T-helper 1 cell treated with Interleukin-12 subunit alpha and Interleukin-12 subunit beta and Interleukin-4 antibody, amounts not matched to agents 30 μg/mL and 1 μg/mL, for 36 hours (primary cell): ENCODE data around the gene AGER.
"Not testable (repeated sequence)": the region's sequence is repeated elsewhere in the genome, so short reads cannot be mapped to it uniquely, and the experiment has no call there.

Experiments
- H3K27ac Mint-ChIP-seq: one replicate; pipeline ENCODE4 v1.8.0; 2021; ENCODE audit warnings: mild to moderate bottlenecking, mixed read lengths
- H3K27me3 Mint-ChIP-seq: one replicate; pipeline ENCODE4 v1.8.0; 2021; ENCODE audit warnings: low read depth, mixed read lengths
- H3K36me3 Mint-ChIP-seq: one replicate; pipeline ENCODE4 v1.8.0; 2021; ENCODE audit warnings: low read depth, mixed read lengths
- H3K4me1 Mint-ChIP-seq: one replicate; pipeline ENCODE4 v1.8.0; 2021; ENCODE audit warnings: low read depth, mixed read lengths
- H3K4me3 Mint-ChIP-seq: one replicate; pipeline ENCODE4 v1.8.0; 2021; ENCODE audit warnings: mild to moderate bottlenecking, moderate library complexity, mixed read lengths
- H3K9me3 Mint-ChIP-seq: one replicate; pipeline ENCODE4 v1.8.0; 2021; ENCODE audit warnings: mixed read lengths

The AGER gene

DNA sequence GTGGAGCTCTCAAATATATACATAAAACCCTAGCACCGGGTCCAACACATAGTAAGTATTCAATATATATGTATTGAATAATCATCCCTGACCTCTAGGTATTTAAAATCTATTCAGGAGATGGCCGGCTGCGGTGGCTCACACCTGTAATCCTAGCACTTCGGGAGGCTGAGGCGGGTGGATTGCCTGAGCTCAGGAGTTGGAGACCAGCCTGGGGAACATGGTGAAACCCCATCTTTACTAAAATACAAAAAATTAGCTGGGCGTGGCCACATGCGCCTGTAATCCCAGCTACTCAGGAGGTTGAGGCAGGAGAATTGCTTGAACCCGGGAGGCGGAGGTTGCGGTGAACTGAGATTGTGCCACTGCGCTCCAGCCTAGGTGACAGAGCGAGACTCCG, 9.0 kb upstream of the AGER start:
- H3K27me3 Mint-ChIP-seq, H3K9me3 Mint-ChIP-seq: not testable (repeated sequence)
- Mint-ChIP-seq H3K27ac (peak overlapping the region; percentile 98), H3K4me3 (peak overlapping the region; percentile 99), H3K36me3 (peaks cover 31% of the 10 kb centered on the region), H3K4me1 (peaks cover 39% of the 10 kb centered on the region)

DNA sequence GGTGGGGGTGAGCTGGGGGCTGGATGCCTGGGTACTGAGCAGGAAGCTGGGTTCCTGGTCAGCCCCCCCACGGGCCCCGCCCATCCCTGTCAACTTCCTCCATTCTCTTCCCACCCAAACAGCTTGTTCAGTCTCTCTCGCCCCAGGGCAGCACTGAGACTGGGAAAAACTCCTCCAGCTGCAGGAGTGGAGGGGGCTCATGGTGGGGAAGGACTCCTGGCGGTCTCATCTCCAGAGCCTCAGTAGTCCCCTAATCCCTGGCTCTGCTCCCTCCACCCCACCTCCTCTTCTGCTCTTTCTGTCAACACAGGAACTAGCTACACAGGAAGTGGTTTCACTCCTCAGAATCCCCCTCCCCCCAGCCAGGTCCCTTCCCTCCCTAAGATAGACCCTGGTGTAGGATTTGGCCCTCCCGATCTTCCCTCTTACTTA, 8.6 kb upstream of the AGER start, which contains the start of gene GPSM3:
TSS of gene GPSM3 (minus strand) at position 36 of the 432 bp plus-strand sequence. CDS start 130 bp downstream, outside the sequence.
- Mint-ChIP-seq H3K27ac (peak within 1 kb of the TSS; percentile 98), H3K36me3 (peaks cover 32% of the 10 kb centered on the region), H3K27me3 (no peaks in the 10 kb centered on the region), H3K4me1 (peaks cover 40% of the 10 kb centered on the region), H3K4me3 (peak within 1 kb of the TSS; percentile 99), H3K9me3 (no peaks in the 10 kb centered on the region)

DNA sequence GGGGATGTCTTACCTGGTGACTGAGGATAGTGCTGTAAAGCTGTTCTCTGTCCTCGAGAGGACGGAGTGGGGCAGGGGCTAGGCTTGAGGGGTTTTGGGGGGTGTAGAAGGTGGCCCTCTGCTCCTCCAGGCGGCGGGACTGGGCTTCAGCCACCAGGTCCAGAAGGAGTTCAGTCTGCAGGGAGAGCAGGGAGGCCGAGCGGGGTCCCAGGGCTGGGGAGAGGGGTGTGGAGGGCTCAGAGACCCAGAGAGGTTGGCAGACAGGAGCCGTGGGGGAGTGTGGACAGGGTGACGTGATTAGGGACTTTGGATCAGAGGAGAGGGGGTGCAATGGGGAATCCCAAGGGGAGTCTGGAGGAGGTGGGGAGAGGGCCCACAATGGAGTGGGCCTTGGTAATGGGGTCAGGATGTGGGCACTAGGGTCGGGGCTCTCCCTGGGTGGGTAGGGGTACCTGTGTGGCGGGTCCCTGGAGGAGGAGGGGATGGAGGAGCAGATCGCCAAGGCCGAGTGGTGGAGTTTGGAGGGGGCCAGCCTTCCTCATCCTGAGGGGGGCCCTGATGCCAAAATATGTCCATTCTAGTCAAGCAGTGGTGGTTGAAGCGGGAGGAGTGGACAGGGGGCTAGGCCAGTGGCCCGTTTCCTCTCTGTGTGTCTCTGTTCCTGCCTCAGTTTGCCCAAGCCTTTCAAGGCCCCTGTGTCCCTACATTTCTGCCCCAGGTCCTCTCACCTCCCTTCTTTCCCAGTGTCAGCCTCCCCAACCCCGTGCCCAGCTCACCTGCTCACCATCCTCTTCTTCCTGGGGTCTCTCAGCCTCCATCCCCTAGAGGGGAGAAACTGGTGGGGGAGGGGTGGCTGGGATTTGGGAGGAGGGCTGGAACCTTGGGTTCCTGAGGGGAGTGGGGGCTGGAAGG, 7.9 kb upstream of the AGER start:
- peak overlapping the region; percentile 99 for H3K4me3 Mint-ChIP-seq
- H3K36me3 Mint-ChIP-seq = peaks cover 38% of the 10 kb centered on the region
- no peaks in the 10 kb centered on the region for H3K27me3 Mint-ChIP-seq
- H3K27ac Mint-ChIP-seq = peak overlapping the region; percentile 98
- H3K9me3 Mint-ChIP-seq = no peaks in the 10 kb centered on the region
- peaks cover 44% of the 10 kb centered on the region for H3K4me1 Mint-ChIP-seq

DNA sequence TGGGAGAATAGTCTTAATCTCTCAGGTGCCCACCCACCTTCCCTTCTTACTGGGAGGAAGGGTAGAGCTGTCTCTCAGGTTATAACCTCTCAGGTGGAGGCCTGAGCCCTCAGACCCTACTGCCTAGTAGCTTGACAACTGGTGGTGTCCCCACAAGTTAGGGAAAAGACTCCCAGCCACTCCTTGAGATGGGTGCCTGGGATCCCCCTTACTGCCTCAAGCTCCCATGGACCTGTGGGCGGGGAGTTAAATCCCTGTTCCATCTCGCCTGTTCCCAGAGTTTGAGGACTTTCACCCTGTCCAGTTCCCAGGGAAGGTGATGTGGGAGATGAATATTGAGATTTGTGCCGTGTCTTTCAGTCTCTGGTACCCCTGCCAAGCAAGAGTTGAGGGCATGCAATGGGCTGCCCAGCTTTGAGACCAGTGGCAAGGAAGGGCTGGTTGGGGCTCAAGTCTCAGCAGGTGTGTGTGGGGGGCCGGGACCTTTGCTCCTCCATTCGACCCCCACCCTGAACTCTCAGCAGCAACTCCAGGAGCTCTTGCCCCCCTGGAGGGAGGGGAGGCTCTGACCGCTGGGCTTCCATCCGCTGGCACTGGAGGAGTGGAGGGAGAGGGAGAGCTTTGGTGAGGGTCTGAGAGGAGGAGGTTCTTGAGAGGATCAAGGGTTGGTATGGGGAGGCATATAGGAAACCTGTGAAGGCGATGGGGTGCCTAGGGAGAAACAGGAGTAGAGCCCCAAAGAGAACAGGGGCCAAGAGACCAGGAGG, 7.0 kb upstream of the AGER start:
- Mint-ChIP-seq H3K4me1 (peaks cover 48% of the 10 kb centered on the region), H3K9me3 (no peaks in the 10 kb centered on the region), H3K27ac (peak overlapping the region; percentile 98), H3K27me3 (no peaks in the 10 kb centered on the region), H3K4me3 (peak overlapping the region; percentile 99), H3K36me3 (peaks cover 47% of the 10 kb centered on the region)

DNA sequence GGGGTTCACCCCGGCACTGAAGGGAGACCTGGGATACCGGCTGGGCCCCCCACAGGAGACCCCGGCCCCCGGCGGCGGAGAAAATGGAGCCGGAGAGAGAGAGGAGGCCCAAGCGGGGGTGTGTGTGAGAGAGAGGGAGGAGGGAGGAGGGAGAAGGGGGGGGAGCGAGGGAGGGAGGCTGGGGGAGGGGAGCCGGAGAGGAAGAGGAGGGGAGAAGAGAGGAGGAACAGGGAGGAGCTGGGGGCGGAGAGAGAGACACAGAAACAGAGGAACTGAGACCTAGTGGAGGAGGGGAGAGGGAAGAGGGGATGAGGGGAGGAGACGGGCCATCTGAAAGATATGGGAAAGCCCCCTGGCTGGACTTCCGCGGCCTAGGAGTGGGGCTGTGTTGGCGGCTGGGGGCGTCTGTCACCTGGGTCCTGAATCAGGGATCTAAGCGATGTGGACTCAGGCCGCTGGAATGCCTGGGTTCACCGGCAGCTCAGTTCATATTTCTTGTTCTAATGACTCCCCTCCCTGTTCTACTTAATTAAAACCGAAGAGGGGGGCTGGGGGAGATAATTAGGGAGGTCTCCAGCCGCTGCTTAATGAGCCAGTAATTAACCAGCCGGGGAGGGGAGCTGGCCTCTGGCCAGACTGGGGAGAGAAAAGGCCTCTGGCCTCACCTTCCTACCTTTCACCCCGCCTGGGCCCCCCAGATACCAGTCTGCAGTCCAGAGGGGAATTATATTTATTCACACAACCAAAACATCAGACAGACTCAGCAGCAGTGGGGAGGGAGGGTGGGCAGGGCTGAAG, 6.2 kb upstream of the AGER start, which contains the start of gene PBX2:
TSS of gene PBX2 (minus strand) at position 149 of the 798 bp plus-strand sequence. CDS start 287 bp downstream, outside the sequence.
- no peaks in the 10 kb centered on the region for H3K27me3 Mint-ChIP-seq
- peaks cover 52% of the 10 kb centered on the region for H3K36me3 Mint-ChIP-seq
- H3K27ac Mint-ChIP-seq = peak within 1 kb of the TSS; percentile 98
- H3K9me3 Mint-ChIP-seq = no peaks in the 10 kb centered on the region
- H3K4me3 Mint-ChIP-seq = peak within 1 kb of the TSS; percentile 99
- peaks cover 49% of the 10 kb centered on the region for H3K4me1 Mint-ChIP-seq

DNA sequence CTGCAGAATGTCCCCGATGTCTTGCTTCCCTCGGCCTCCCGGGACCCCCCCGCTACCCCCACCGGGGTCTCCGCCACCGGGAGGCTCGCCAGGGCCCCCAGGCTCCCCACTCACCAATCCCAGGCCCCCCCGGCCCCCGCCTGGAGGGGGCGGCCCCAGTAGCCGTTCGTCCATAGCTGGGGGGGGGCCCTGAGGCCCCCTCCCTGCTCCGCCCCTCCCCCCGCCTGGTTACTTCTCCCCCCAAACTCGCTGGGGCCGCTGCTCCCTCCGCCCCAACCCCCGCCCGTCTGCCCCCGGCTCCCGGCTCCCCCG, 5.6 kb upstream of the AGER start:
- Mint-ChIP-seq H3K9me3 (no peaks in the 10 kb centered on the region), H3K36me3 (peaks cover 52% of the 10 kb centered on the region)

DNA sequence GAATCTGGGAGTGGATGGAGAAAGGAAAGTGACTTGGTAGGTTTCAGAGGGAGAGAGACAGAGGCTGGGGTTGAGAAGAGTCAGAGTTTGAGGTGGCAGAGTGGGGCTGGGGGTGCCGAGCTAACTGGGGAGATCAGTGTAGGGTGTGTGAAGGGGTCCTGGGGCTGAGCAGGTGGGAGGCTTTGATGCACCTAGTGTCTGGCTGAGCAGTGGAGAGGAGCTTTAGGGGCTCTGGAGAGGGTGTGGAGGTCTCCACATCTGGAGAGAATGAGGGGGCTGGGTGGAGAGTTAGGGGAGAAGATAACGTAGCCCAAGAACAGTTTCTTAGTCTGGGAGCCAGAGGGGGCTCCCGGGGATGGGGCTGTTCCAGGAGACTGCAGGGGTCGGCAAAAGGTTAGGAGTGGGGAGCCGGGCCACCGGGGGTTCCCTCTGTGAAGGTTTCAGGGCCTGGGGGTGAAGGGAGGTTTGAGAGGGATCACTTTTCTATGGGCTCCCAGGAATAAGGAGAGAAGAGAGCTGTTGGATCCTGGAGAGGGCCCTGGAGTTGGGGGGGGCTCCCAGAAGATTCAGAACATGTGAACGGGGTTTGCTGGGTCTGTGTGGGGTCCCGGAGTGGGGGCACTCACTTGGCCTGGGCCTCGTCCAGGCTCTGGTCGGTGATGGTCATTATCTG, 5.2 kb upstream of the AGER start:
- peak overlapping the region; percentile 96 for H3K4me3 Mint-ChIP-seq

More for the DNA sequence above, 5.6 kb upstream of the AGER start:
- Mint-ChIP-seq H3K27ac (peak overlapping the region; percentile 92), H3K4me1 (peaks cover 44% of the 10 kb centered on the region), H3K4me3 (peak overlapping the region; percentile 96), H3K27me3 (no peaks in the 10 kb centered on the region)

DNA sequence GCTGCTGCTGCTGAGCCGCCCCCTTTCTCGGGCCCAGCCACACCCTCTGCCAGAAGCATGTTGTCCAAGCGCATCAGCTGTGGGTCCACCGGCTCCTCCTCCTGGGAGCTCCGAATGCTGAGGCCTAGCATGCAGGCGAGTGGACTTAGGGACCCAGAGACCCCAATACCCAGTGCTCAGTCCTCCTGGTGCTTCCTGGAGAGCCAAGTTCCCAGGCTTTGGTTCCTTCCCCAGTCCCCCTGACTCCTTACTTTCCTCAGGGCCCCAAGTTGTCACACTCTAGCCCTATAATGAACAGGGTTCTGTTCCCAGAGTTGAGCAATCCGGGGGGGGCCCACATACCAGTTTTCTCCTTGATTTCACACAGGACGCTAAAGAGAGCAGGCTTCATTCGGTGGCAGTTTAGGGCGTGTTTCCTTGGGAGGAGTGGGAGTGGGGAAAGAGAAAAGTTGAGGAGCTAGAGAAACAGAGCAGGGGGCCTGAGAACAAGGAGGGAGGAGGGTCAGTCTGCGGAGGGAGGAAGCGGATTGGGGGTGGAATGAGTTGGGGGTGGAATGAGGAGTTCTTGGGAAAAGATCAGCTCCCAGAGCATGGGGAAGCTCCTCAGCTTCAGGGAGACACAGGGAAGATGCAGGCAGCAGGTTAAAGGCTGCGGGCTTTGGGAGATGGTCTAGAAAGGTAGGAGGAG, 4.5 kb upstream of the AGER start:
- Mint-ChIP-seq H3K36me3 (peaks cover 55% of the 10 kb centered on the region), H3K9me3 (no peaks in the 10 kb centered on the region), H3K27ac (peak overlapping the region; percentile 92), H3K4me1 (peaks cover 33% of the 10 kb centered on the region), H3K27me3 (no peaks in the 10 kb centered on the region), H3K4me3 (peak overlapping the region; percentile 96)

More for the DNA sequence above, 5.2 kb upstream of the AGER start:
- H3K4me1 Mint-ChIP-seq = peaks cover 40% of the 10 kb centered on the region
- no peaks in the 10 kb centered on the region for H3K27me3 Mint-ChIP-seq
- peaks cover 54% of the 10 kb centered on the region for H3K36me3 Mint-ChIP-seq
- H3K27ac Mint-ChIP-seq = peak overlapping the region; percentile 92
- no peaks in the 10 kb centered on the region for H3K9me3 Mint-ChIP-seq

DNA sequence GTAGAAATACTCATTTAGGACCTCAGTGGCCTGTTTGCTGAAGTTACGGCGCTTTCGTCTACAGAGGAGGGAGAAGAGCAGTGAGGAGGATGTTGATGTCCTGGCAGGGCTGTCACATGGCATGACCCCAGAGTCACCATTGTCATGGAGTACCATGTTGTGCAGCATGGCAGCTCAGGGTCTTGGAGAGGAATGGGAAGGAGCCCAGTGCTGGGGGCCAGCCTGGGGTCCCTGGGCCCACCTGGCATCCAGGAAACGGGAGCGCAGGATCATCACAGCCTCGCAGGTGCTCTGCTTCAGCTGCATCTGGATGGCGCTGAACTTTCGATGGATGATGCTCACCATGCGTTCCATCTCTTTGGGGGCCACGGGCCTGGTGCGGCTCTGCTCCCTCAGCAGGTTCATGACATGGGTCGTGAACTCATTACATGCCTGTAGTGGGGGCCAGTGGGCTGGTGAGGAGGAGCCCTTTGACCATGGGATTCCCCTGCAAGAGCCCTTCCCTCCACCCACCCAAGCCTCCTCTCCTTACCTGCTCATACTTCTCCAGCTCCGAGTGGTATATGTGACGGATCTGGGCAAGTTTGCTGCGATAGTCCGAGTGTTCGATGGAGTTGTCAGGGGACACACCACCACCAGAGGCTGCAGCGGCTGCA, 3.8 kb upstream of the AGER start:
- H3K27me3 Mint-ChIP-seq, H3K9me3 Mint-ChIP-seq: not testable (repeated sequence)
- peaks cover 58% of the 10 kb centered on the region for H3K36me3 Mint-ChIP-seq
- peak overlapping the region; percentile 71 for H3K27ac Mint-ChIP-seq
- H3K4me1 Mint-ChIP-seq = peaks cover 28% of the 10 kb centered on the region
- peak overlapping the region; percentile 46 for H3K4me3 Mint-ChIP-seq

DNA sequence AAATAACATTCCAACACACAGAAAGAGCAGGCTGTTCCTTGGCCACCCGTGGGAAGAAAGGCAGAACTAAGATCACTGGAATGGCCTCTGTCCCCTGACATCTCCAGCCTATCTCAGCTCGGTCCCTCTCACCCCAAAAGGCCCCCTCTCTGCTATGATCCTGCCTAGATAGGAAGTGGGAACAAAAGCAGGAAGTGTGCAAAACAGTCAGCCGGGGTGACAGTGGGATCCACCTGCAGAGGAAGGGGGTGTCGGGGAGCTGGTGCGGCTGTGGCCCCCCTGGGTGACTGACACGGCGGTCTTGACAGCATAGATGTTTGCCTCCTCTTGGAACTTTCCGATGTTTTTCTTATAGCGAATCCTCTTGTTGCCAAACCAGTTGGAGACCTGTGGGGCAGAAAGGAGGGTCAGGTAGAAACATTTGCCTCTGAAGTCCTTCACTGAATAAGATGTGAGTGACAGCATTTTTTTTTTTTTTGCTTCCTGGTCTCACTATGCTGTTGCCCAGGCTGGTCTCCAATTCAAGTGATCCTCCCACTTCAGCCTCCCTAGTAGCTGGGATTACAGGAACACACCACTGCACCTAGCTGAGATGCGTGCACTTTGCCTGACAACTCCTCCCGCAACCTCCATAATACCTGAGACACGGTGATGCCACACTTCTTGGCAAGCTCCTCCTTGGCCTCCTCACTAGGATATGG, 3.1 kb upstream of the AGER start:
- no peaks in the 10 kb centered on the region for H3K9me3 Mint-ChIP-seq
- H3K4me1 Mint-ChIP-seq = peaks cover 28% of the 10 kb centered on the region
- peaks cover 60% of the 10 kb centered on the region for H3K36me3 Mint-ChIP-seq
- peak overlapping the region; percentile 89 for H3K27ac Mint-ChIP-seq
- no peaks in the 10 kb centered on the region for H3K27me3 Mint-ChIP-seq
- H3K4me3 Mint-ChIP-seq = peak overlapping the region; percentile 57

DNA sequence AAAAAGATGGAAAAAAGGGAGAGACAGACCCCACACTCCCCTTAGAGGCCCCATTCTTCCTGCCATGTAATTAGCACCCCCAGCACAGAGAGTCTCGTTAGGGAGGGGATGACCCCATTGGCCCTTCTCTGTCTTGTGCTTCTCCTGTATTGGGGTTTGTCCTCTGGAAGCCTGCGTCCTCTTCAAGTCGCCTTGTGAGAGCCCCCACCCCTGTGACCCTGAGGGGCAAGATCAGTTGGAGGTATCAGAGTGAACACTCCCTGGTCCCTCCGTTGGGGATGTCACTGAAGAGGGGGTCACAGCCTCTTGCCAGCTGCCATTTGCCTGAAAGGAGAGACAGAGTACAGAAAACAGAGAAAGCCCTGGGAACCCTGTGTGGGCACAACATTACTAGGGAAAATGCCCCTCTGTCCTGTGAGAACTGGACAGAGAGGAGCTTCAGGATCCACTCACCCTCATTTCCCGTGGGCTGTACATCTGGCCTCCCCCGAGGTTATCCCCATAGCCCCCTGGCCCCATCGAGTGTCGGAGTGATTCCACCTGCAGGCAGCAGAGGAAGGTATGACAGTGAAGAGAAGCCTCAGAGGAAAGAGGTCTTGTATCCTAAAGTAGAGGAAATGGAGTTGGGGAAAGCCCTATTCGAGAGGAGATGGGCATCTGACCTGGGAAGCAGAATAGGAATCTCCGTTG, 2.2 kb upstream of the AGER start:
- not testable (repeated sequence) for H3K27me3 Mint-ChIP-seq, H3K9me3 Mint-ChIP-seq
- Mint-ChIP-seq H3K4me1 (peaks cover 28% of the 10 kb centered on the region), H3K36me3 (peaks cover 54% of the 10 kb centered on the region), H3K4me3 (peak overlapping the region; percentile 57), H3K27ac (peak overlapping the region; percentile 89)

DNA sequence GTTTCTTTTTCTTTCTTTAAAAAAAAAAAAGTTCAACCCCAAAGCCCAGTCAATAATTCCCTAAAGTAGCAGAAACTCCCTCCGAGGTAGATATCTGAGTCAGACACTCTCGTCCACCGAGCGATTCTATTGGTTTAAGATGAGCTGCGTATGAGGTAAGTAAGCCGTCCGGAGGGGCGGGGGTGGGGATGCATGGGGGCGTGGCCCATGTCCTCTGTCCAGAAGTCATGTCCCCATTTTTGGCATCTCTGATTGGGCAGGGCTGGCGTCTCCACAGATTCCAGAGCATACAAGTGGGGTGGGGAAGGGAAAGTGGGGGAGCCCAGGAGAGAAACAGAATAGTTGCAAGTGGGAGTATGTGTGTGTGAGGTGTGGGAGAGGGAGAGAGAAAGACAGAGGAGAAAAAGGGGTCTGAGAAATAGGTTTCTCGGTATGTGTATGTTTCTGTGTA, 1.7 kb upstream of the AGER start:
- peak overlapping the region; percentile 89 for H3K27ac Mint-ChIP-seq
- H3K36me3 Mint-ChIP-seq = peaks cover 52% of the 10 kb centered on the region

More for the DNA sequence above, 1.7 kb upstream of the AGER start:
- not testable (repeated sequence) for H3K27me3 Mint-ChIP-seq, H3K9me3 Mint-ChIP-seq
- Mint-ChIP-seq H3K4me3 (peak overlapping the region; percentile 56), H3K4me1 (peaks cover 30% of the 10 kb centered on the region)
